Measurements from ENCODE around the gene LTC4S. TPM values are rescaled to one million over a fixed set of nuclear protein-coding genes. Genes with fewer than 3 reads are reported as not detected.

Gene LTC4S
- 0.26 to 0.34 TPM in 2 of 5 replicates, not detected in the others for total RNA-seq (2022; extraction: Qiagen RNA extraction; ENCODE audit: low read depth)

DNA sequence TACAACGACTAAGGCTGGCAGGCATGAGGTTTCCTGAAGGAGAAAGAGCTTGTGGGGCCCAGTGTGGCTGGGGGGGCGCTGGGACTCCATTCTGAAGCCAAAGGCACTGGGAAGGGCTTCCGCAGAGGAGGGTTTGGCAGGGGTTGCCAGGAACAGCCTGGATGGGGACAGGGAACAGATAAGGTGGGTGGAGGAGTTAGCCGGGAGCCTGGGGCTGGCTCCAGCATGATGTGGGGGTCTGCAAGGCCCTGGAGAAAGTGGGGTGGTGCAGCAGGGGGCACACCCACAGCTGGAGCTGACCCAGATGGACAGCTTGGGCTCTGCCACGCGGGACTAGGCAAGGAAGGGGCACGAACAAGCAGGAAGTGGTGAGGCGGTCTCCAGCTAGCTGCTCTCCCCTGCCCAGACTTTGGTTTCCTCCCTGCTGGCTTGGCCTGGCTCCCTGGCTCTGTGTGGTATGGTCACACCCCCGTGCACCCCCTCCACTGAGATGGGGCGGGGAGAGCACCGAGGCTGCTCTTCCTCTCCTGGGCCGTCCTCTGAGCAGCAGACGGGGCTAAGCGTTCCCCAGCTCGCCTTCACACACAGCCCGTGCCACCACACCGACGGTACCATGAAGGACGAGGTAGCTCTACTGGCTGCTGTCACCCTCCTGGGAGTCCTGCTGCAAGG lies at the start of gene LTC4S:
LTC4S (plus strand) TSS at position 519 of the 672 bp plus-strand sequence; CDS start at position 614, 95 bp downstream.

DNA sequence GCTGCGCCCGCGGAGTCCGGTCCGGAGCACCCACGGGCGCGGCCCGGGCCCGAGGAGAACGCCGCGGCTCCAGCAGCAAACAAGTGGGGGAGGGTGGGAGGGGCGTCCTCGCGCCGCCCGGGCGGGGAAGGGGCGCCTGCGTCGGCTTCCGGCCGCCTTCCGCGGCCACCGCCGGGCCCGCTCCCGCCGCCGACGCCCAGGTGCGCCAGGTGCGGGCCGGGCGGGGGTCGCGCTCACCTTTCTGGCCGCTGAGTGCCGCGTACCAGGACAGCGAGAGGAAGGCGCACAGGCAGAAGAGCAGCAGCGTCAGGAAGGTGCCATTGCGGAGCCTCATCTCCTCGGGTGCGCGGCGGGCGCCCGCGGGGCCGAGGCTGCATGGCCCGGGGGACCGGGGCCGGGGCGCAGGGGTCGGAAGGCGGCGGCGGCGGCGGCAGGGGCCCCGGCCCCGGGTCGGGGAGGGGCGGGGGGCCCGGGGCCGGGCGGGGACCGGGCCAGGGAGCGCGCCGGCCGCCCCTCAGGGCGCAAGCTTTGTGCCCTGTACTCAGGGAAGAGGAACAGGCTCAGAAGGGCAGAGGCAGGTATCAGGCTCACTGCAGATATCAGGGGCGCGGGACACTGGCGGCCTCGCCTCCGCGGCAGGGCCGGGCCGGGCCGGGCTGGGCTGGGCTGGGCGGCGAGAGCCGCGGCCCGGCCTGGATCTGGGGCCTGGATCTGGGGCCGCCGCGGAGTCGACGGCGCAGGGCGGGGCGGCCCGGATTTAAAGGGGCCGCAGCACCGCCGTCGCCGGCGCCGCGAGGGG lies 12.7 kb downstream of the LTC4S start, which contains the start of gene MGAT4B:
MGAT4B (minus strand) TSS at position 617 of the 799 bp plus-strand sequence; CDS start at position 334, 283 bp downstream.

GRCh38 chr5:179820483-179821297 lies 26.9 kb downstream of the LTC4S start, which contains the start of gene SQSTM1:
Gene SQSTM1, plus strand, starts transcription at chr5:179820905. Its CDS starts 32 bp downstream, at chr5:179820937.

Other genes with a start within 250 kb of the LTC4S start
- 23.5 to 31.2 TPM (median 29.9 TPM) in 5 replicates for gene RUFY1, start 243.4 kb upstream of the LTC4S start, total RNA-seq (2022; extraction: Qiagen RNA extraction; ENCODE audit: low read depth)
- gene HNRNPH1, start 170.3 kb upstream of the LTC4S start, total RNA-seq (2022; extraction: Qiagen RNA extraction; ENCODE audit: low read depth): 496 to 567 TPM (median 529 TPM) in 5 replicates
- not detected in 5 replicates for gene CBY3, start 113.0 kb upstream of the LTC4S start, total RNA-seq (2022; extraction: Qiagen RNA extraction; ENCODE audit: low read depth)
- 358 to 432 TPM (median 413 TPM) in 5 replicates for gene CANX, start 95.0 kb upstream of the LTC4S start, total RNA-seq (2022; extraction: Qiagen RNA extraction; ENCODE audit: low read depth)
- gene MAML1, start 61.2 kb upstream of the LTC4S start, total RNA-seq (2022; extraction: Qiagen RNA extraction; ENCODE audit: low read depth): 19.0 to 23.5 TPM (median 22.0 TPM) in 5 replicates
- 229 to 281 TPM (median 250 TPM) in 5 replicates for gene MGAT4B, start 12.9 kb downstream of the LTC4S start, total RNA-seq (2022; extraction: Qiagen RNA extraction; ENCODE audit: low read depth)
- gene SQSTM1, start 26.9 kb downstream of the LTC4S start, total RNA-seq (2022; extraction: Qiagen RNA extraction; ENCODE audit: low read depth): 1,364 to 2,085 TPM (median 1,478 TPM) in 5 replicates
- 11.5 to 22.9 TPM (median 20.2 TPM) in 5 replicates for gene MRNIP, start 64.8 kb downstream of the LTC4S start, total RNA-seq (2022; extraction: Qiagen RNA extraction; ENCODE audit: low read depth)
- 54.5 to 68.3 TPM (median 66.8 TPM) in 5 replicates for gene TBC1D9B, start 113.9 kb downstream of the LTC4S start, total RNA-seq (2022; extraction: Qiagen RNA extraction; ENCODE audit: low read depth)